SU-DHL-6 (cell line): ENCODE measurements around the gene ARFGEF2.
"Not testable (repeated sequence)": the region's sequence is repeated elsewhere in the genome, so short reads cannot be mapped to it uniquely, and the experiment has no call there.

Source experiments
- H2AFZ ChIP-seq: fragments of 200-600 bp; sonication (generic); 2 replicates; pipeline ENCODE4 v1.6.1; 2014; ENCODE audit warnings: low read depth, mild to moderate bottlenecking, moderate library complexity, mixed read lengths, antibody characterized with exemption, low read length; ENCODE audit not compliant: severe bottlenecking
- H3F3A ChIP-seq: fragments of 200-600 bp; shearing (Covaris generic); 2 replicates; pipeline ENCODE4 v1.6.0; 2016; ENCODE audit warnings: antibody characterized with exemption, mild to moderate bottlenecking; ENCODE audit not compliant: insufficient read depth
- H3K27ac ChIP-seq: fragments of 200-600 bp; sonication (generic); 2 replicates; pipeline ENCODE4 v1.5.1; 2016; ENCODE audit warnings: low read depth, mild to moderate bottlenecking, low read length, moderate library complexity, mixed read lengths
- H3K27me3 ChIP-seq: fragments of 200-600 bp; sonication (generic), shearing (Covaris generic); 2 replicates; pipeline ENCODE4 v1.6.0; 2014; ENCODE audit warnings: mild to moderate bottlenecking, low read length
- H3K36me3 ChIP-seq: fragments of 200-600 bp; sonication (generic); 2 replicates; pipeline ENCODE4 v1.6.1; 2014; ENCODE audit warnings: mild to moderate bottlenecking, low read length, mixed read lengths
- H3K4me2 ChIP-seq: fragments of 300-600, 200-600 bp; shearing (Covaris generic), sonication (generic); 2 replicates; pipeline ENCODE4 v1.6.0; 2014; ENCODE audit warnings: low read length, low read depth, mild to moderate bottlenecking; ENCODE audit not compliant: poor library complexity, severe bottlenecking
- H3K4me3 ChIP-seq: fragments of 200-600 bp; sonication (generic); 2 replicates; pipeline ENCODE4 v1.5.1; 2014; ENCODE audit warnings: antibody characterized with exemption, low read length, mild to moderate bottlenecking, mixed read lengths; ENCODE audit not compliant: insufficient read depth, poor library complexity, severe bottlenecking
- H3K79me2 ChIP-seq: fragments of 200-600 bp; sonication (generic); 2 replicates; pipeline ENCODE4 v1.6.1; 2014; ENCODE audit warnings: mild to moderate bottlenecking, low read length, moderate library complexity; ENCODE audit not compliant: insufficient read depth
- H3K9ac ChIP-seq: fragments of 200-600 bp; sonication (generic); 2 replicates; pipeline ENCODE4 v1.7.0; 2014; ENCODE audit warnings: mild to moderate bottlenecking, low read length
- H3K9me2 ChIP-seq: fragments of 200-600 bp; sonication (generic); replicated peaks from 2 replicates; pipeline ENCODE4 v1.6.1; 2014; ENCODE audit warnings: low read length; ENCODE audit not compliant: insufficient read depth
- H3K9me3 ChIP-seq: fragments of 200-600 bp; sonication (generic); 2 replicates; pipeline ENCODE4 v1.6.1; 2014; ENCODE audit warnings: low read length, mixed read lengths; ENCODE audit not compliant: insufficient read depth
- H4K20me1 ChIP-seq: fragments of 200-600 bp; sonication (generic); 2 replicates; pipeline ENCODE4 v1.6.1; 2014; ENCODE audit warnings: low read depth, mild to moderate bottlenecking, antibody characterized with exemption, low read length, moderate library complexity, mixed read lengths
- EZH2phosphoT487 ChIP-seq: fragments of 200-600 bp; sonication (generic), shearing (Covaris generic); conservative IDR thresholded peaks from 2 replicates; pipeline ENCODE4 v1.6.1; 2018; ENCODE audit warnings: mild to moderate bottlenecking, antibody characterized with exemption, low read length, moderate library complexity, mixed read lengths
- TF ChIP-seq, protein P1 (sequence below): fragments of 200-600 bp; sonication (generic); IDR thresholded peaks from one replicate; pipeline ENCODE4 v1.5.1; 2017; ENCODE audit warnings: antibody characterized with exemption, mild to moderate bottlenecking, low read length, moderate library complexity; ENCODE audit not compliant: insufficient read depth, poor library complexity, severe bottlenecking

The ARFGEF2 gene

DNA sequence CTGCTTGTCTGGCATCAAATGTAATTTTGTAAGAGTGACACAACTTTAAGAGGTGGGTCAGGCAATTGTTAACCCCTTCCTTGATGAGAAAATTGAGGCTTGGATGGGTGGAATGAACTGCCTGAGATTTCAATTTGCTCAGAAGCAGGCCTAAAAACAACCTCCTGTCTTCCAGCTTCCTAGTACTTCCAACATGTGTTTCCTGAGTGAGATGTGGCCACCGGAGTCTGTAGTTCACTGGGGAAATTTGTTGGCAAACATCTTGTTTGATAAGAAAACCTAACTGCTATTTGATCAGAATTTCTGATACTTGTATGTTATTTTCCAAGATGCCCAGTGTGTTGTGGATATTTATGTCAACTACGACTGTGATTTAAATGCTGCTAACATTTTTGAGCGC is 51.3 kb downstream of the ARFGEF2 start:
- H3K4me3 ChIP-seq = no peak overlapping the region
- no peak overlapping the region for H2AFZ ChIP-seq
- H3K9me2 ChIP-seq = no peaks in the 10 kb centered on the region
- H3K27ac ChIP-seq = no peak overlapping the region
- no peak for TF ChIP-seq EZH2phosphoT487
- TF ChIP-seq, protein P1, sequence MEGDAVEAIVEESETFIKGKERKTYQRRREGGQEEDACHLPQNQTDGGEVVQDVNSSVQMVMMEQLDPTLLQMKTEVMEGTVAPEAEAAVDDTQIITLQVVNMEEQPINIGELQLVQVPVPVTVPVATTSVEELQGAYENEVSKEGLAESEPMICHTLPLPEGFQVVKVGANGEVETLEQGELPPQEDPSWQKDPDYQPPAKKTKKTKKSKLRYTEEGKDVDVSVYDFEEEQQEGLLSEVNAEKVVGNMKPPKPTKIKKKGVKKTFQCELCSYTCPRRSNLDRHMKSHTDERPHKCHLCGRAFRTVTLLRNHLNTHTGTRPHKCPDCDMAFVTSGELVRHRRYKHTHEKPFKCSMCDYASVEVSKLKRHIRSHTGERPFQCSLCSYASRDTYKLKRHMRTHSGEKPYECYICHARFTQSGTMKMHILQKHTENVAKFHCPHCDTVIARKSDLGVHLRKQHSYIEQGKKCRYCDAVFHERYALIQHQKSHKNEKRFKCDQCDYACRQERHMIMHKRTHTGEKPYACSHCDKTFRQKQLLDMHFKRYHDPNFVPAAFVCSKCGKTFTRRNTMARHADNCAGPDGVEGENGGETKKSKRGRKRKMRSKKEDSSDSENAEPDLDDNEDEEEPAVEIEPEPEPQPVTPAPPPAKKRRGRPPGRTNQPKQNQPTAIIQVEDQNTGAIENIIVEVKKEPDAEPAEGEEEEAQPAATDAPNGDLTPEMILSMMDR = no peak
- H3K79me2 ChIP-seq = no peaks in the 10 kb centered on the region
- no peaks in the 10 kb centered on the region for H3K27me3 ChIP-seq
- H4K20me1 ChIP-seq = no peaks in the 10 kb centered on the region
- no peak overlapping the region for H3K4me2 ChIP-seq
- H3K9me3 ChIP-seq = no peaks in the 10 kb centered on the region
- H3K9ac ChIP-seq = no peak overlapping the region
- H3F3A ChIP-seq = no peaks in the 10 kb centered on the region
- peaks cover 9% of the 10 kb centered on the region; the same call in 1 of the 2 replicates for H3K36me3 ChIP-seq

DNA sequence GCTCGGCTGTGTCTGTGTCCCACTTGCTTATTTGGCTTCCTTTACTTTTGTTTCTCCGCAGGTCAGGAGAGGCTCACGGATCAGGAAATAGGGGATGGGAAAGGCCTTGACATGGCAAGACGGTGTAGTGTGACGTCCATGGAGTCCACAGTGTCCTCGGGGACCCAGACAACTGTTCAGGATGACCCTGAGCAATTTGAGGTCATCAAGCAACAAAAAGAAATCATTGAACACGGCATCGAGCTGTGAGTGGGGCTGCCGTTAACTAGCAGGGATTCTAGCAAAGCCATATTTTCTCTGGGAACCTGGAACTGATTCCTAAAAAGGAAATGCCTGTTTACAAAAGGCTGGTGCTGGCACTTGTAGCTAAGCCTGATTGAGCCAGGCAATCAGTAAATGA is 54.4 kb downstream of the ARFGEF2 start:
- Histone ChIP-seq H3K27me3 (no peaks in the 10 kb centered on the region), H4K20me1 (no peaks in the 10 kb centered on the region), H3K4me2 (no peak overlapping the region), H3K9me3 (no peaks in the 10 kb centered on the region), H3K4me3 (no peak overlapping the region), H3K9ac (no peak overlapping the region), H2AFZ (no peak overlapping the region), H3K27ac (no peak overlapping the region), H3K79me2 (no peaks in the 10 kb centered on the region), H3F3A (no peaks in the 10 kb centered on the region), H3K36me3 (0 out of 2 replicates have a peak, but pooled peaks cover under 1% of the 10 kb centered on the region), H3K9me2 (no peaks in the 10 kb centered on the region)
- TF ChIP-seq EZH2phosphoT487 = no peak
- TF ChIP-seq, protein P1 = no peak

DNA sequence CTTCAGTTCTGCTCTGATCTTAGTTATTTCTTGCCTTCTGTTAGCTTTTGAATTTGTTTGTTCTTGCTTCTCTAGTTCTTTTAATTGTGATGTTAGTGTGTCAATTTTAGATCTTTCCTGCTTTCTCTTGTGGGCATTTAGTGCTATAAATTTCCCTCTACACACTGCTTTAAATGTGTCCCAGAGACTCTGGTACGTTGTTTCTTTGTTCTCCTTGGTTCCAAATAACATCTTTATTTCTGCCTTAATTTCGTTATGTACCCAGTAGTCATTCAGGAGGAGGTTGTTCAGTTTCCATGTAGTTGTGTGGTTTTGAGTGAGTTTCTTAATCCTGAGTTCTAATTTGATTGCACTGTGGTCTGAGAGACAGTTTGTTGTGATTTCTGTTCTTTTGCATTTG is 58.5 kb downstream of the ARFGEF2 start:
- not testable (repeated sequence) for H3K79me2 ChIP-seq, H2AFZ ChIP-seq, H3K27ac ChIP-seq, H4K20me1 ChIP-seq, H3K4me3 ChIP-seq, H3K27me3 ChIP-seq, H3K9me3 ChIP-seq, H3F3A ChIP-seq, H3K4me2 ChIP-seq, H3K36me3 ChIP-seq, H3K9me2 ChIP-seq, H3K9ac ChIP-seq

DNA sequence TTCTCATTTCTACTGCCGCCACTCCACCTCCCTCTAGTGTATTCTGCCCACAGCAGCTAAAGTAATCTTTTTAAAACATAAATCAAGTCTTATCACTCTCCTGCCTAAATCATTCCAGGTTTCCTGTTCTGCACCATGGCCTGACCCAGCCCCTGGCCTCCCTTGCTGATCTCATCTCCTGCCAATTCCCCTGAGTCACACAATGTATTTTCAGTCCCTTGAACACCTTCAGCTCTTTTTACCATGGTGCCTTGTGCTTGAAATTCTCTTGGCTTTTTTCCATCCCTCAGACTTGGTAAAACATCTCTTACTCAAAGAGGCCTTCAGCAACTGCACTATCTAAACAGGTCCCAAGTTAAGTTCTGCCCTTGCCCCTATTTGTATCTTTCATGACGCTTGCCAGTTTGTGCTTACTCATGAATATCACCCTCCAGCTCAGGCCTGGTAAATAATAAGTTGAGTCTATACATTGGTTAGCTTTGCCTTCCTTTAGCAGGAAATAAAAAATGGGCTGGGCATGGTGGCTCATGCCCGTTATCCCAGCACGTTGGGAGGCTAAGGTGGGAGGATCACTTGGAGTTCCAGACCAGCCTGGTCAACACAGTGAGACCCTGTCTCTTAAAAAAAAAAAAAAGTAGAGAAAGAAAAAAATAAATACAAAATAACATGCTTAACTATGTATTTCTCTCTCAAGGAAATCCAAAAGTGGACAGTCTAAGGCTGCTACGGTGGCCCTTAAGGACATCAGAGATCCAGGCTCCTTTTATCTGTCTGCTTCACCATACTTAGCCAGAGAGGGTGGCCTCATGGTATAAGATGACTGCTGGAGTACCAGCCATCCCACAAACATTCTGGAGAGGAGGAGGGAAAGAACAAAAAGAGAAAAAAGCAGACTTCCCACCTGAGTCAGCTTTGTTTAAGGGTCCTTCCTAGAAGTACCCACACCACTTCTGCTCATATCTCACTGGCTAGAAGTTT is 62.2 kb downstream of the ARFGEF2 start:
- Histone ChIP-seq H3K36me3 (peaks cover 19% of the 10 kb centered on the region), H3K27ac (no peak overlapping the region)

More for the DNA sequence above, 62.2 kb downstream of the ARFGEF2 start:
- H3K9me2 ChIP-seq = no peaks in the 10 kb centered on the region
- H3K4me3 ChIP-seq = no peak overlapping the region
- H3F3A ChIP-seq = no peaks in the 10 kb centered on the region
- H2AFZ ChIP-seq = no peak overlapping the region
- no peak overlapping the region for H3K4me2 ChIP-seq
- no peaks in the 10 kb centered on the region for H3K27me3 ChIP-seq
- H3K79me2 ChIP-seq = no peaks in the 10 kb centered on the region
- H3K9ac ChIP-seq = no peak overlapping the region
- TF ChIP-seq, protein P1 = no peak
- TF ChIP-seq EZH2phosphoT487 = no peak
- no peaks in the 10 kb centered on the region for H4K20me1 ChIP-seq
- no peaks in the 10 kb centered on the region for H3K9me3 ChIP-seq
